HUES48 (cell line): ENCODE data around the gene GBA3.

Experiments used
- H3K27ac ChIP-seq: one replicate; pipeline ENCODE4 v1.7.0; 2013; ENCODE audit warnings: low read depth, low read length, inconsistent platforms
- H3K27me3 ChIP-seq: 2 replicates; pipeline ENCODE4 v1.6.1; 2013; ENCODE audit warnings: mild to moderate bottlenecking, low read length; ENCODE audit not compliant: control insufficient read depth, insufficient read depth
- H3K36me3 ChIP-seq: 2 replicates; pipeline ENCODE4 v1.6.1; 2013; ENCODE audit warnings: low read length; ENCODE audit not compliant: control insufficient read depth, insufficient read depth
- H3K4me1 ChIP-seq: 2 replicates; pipeline ENCODE4 v1.6.1; 2013; ENCODE audit warnings: mild to moderate bottlenecking, low read length; ENCODE audit not compliant: control insufficient read depth, insufficient read depth
- H3K4me3 ChIP-seq: 2 replicates; pipeline ENCODE4 v1.5.1; 2013; ENCODE audit warnings: mild to moderate bottlenecking, low read depth, low read length
- H3K9ac ChIP-seq: 2 replicates; pipeline ENCODE4 v1.6.1; 2013; ENCODE audit warnings: mild to moderate bottlenecking, low read depth, low read length, moderate library complexity
- H3K9me3 ChIP-seq: 2 replicates; pipeline ENCODE4 v1.6.1; 2013; ENCODE audit warnings: low read length; ENCODE audit not compliant: control insufficient read depth, insufficient read depth

The GBA3 gene

DNA sequence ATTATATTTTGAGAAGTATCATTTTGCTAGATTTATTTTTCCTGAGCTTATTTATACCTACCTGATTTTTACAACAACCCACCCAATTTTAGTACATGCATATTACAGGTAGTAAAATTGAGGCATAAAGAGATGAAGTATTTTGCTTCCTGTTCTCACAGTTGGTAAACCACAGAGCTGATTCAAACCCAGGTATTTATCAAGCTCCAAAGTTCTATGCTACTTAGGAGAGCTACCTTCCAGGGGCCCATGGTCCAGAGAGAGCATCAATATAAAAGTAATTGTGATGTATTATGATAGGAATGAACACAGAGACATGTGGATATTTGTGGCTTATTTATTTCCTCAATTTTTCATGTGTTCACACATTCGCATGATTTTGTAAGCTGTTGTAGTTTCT is 20.2 kb upstream of the GBA3 start:
- H3K9me3 ChIP-seq, result no peaks in the 10 kb centered on the region
- no peaks in the 10 kb centered on the region for H3K27me3 ChIP-seq
- no peaks in the 10 kb centered on the region for H3K36me3 ChIP-seq
- no peak overlapping the region for H3K9ac ChIP-seq
- H3K27ac ChIP-seq, result no peak overlapping the region
- H3K4me3 ChIP-seq, result no peak overlapping the region
- peaks cover 6% of the 10 kb centered on the region; the same call in 1 of the 2 replicates for H3K4me1 ChIP-seq

DNA sequence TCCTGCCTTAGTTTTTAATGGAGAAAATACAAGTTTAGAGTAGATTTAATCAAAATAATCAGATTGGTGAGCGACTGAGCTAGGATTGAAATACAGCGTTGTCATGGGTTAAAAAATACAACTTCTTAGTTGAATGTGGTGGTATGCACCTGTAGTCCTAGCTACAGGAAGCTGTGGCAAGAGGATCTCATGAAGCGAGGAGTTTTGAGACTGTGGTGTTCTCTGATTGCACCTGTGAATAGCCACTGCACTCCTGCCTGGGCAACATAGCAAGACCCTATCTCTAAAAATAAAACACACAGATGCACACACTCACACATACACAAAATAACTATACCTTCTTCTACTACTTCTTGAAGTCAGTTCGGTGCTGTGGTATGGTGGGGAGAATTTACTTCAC is 19.8 kb upstream of the GBA3 start:
- no peak overlapping the region for H3K27ac ChIP-seq
- H3K27me3 ChIP-seq, result no peaks in the 10 kb centered on the region

DNA sequence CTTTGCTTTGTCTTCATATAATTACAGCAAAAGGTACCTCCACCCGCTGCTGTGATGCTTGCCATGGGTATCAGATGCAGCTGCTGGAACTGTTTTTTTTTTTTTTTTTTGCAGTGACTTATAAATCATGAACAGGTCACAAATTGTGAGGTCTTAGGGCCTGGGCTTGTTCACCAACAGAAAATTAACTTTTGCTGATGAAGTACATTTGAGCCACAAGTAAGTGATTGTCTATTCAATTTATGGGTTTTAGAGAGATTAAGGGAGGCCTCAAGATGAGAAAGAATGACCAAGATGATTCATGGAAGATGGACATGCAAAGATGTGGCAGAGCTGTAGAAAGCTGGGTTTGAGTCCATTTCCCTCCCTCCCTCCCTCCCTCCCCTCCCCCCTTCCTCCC is 18.0 kb upstream of the GBA3 start:
- H3K4me3 ChIP-seq, result no peak overlapping the region
- no peaks in the 10 kb centered on the region for H3K9me3 ChIP-seq
- H3K36me3 ChIP-seq, result no peaks in the 10 kb centered on the region
- peaks cover 6% of the 10 kb centered on the region; the same call in 1 of the 2 replicates for H3K4me1 ChIP-seq
- no peak overlapping the region for H3K9ac ChIP-seq
- H3K27me3 ChIP-seq, result no peaks in the 10 kb centered on the region
- H3K27ac ChIP-seq, result no peak overlapping the region

More for the DNA sequence above, 19.8 kb upstream of the GBA3 start:
- no peak overlapping the region for H3K9ac ChIP-seq
- peaks cover 6% of the 10 kb centered on the region; the same call in 1 of the 2 replicates for H3K4me1 ChIP-seq
- no peaks in the 10 kb centered on the region for H3K36me3 ChIP-seq
- no peak overlapping the region for H3K4me3 ChIP-seq
- H3K9me3 ChIP-seq, result no peaks in the 10 kb centered on the region

DNA sequence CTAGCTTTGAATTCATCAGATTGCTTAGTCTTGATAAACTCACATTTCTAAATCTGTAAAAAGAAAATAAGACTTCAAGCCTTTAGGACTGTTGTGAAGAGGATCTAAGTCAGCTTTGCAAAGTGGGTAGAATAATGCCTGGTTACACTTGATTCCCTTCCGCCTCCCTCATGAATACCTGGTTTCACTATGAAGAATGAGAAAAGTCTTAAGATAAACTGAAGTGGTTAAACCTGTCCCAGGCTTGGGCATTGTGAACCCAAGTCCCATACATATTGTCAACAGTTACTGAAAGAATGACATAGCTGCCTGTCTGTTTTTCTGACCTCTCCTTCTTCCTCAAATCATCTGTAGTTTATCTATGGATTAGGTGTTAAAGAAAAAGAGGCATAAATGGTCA is 16.7 kb upstream of the GBA3 start:
- Histone ChIP-seq H3K27me3 (no peaks in the 10 kb centered on the region), H3K9me3 (no peaks in the 10 kb centered on the region), H3K27ac (no peak overlapping the region), H3K4me3 (no peak overlapping the region), H3K36me3 (no peaks in the 10 kb centered on the region), H3K9ac (no peak overlapping the region), H3K4me1 (peaks cover 6% of the 10 kb centered on the region; the same call in 1 of the 2 replicates)

DNA sequence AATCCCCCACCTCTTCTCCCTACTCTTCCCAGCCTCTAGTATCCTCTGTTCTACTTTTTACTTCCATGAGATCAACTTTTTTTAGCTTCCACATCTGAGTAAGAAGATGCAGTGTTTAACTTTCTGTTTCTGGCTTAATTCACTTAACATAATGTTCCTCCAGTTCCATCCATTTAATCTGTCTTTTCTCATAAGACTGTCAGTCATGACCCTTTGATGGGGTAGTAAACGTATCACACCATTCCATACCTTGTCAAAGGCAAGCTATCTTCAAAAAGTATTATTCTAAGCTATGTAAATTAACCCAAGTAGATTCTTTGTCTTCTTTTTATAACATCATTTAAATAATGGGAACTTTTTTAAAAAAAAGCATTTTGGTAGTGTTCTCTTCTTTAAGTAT is 15.0 kb upstream of the GBA3 start:
- H3K36me3 ChIP-seq, result no peaks in the 10 kb centered on the region
- H3K9ac ChIP-seq, result no peak overlapping the region
- H3K9me3 ChIP-seq, result no peaks in the 10 kb centered on the region
- H3K27me3 ChIP-seq, result no peaks in the 10 kb centered on the region
- no peak overlapping the region for H3K4me3 ChIP-seq
- H3K27ac ChIP-seq, result no peak overlapping the region
- H3K4me1 ChIP-seq, result peaks cover 6% of the 10 kb centered on the region; the same call in 1 of the 2 replicates

DNA sequence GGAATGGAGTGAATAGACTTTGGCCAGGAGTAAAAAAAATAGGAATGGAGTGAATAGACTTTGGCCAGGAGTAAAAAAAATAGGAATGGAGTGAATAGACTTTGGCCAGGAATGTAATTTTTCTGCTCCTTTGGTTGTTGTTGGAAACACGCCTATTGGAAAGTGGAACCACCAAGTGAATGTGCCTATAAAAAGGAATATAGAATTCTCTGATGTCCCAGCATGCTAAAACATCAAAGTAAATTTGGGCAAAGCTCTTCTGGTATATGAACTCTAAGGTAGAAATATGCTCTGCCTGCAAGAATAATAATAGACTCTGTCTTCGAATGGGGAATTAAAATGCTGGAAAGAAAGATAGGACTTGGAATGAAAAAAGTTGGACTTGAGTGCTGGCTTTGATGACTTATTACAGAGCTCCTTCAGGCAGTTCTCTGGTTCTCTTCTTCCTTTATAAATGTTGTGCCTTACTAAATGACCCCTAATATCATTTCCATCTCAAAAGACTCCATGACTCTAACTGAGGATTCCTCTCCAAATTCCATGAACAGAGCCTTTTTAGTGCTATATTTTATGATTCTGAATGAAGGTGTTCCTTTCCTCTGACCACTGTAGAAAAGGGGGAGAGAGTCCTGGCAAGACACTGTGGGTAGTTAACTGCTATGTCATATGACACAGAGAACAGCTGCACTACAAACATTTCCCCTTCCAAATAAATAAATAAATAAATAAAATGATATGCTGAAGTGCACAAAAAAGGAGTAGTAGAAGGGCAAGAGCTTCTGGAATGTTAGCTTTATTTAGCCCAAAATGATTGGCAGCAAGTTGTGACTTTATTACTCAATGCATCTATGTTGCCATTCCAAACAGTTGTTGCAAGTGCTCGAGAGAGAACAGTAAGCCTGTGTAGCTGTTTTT is 13.5 kb upstream of the GBA3 start:
- H3K27ac ChIP-seq, result no peak overlapping the region
- no peaks in the 10 kb centered on the region for H3K9me3 ChIP-seq
- H3K9ac ChIP-seq, result no peak overlapping the region
- no peaks in the 10 kb centered on the region for H3K36me3 ChIP-seq
- no peaks in the 10 kb centered on the region for H3K27me3 ChIP-seq
- H3K4me1 ChIP-seq, result peaks cover 6% of the 10 kb centered on the region; the same call in 1 of the 2 replicates
- no peak overlapping the region for H3K4me3 ChIP-seq

DNA sequence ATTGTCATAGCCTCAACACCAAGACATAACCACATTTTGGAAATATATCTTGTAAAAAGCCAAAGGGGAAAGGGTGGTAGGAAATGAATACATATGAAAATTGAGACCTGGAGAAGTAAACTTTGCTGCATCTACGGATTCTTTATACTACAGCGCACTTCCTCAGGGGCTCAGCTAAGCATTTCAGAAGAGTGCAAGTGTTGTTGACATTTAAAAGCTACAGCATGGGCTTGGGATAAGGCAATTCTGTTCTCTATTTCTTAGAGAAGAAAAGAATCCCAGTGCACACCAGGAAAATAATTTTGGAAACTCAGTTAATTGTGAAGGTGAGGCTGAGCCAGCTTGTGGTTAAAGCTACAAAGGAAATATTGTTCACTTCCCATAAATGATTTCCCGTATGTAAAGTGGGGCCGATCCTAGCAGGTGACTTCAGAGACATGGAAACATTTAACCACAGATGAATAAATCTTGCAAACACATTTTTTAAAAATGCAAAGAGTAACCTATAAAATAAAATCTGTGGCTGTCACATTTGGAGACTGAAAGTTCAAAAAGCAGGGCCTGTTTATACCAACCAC is 12.6 kb upstream of the GBA3 start:
- Histone ChIP-seq H3K4me3 (no peak overlapping the region), H3K9me3 (no peaks in the 10 kb centered on the region), H3K4me1 (peaks cover 6% of the 10 kb centered on the region; the same call in 1 of the 2 replicates), H3K9ac (no peak overlapping the region), H3K27me3 (no peaks in the 10 kb centered on the region), H3K27ac (no peak overlapping the region), H3K36me3 (no peaks in the 10 kb centered on the region)

DNA sequence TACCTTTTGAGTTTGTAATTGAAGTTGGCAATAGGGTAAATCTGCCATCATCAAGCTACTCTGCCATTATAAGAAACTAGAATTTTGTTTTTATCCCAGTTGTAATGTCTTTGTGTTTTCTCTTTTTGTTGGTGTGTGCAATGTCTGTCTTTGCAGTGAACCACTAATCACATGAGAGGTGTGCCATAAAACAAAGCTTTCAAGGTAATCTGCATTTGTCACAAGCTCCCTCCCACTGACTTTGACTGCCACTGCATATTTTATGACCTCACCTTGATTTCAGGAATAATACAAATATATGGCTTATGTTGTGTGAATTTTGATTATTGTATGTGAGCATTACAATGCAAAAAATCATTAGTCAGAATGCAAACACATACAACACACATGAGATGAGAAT is 9.0 kb upstream of the GBA3 start:
- Histone ChIP-seq H3K27ac (no peak overlapping the region), H3K4me1 (no peaks in the 10 kb centered on the region), H3K9ac (no peak overlapping the region), H3K36me3 (no peaks in the 10 kb centered on the region), H3K27me3 (no peaks in the 10 kb centered on the region), H3K9me3 (no peaks in the 10 kb centered on the region), H3K4me3 (no peak overlapping the region)

DNA sequence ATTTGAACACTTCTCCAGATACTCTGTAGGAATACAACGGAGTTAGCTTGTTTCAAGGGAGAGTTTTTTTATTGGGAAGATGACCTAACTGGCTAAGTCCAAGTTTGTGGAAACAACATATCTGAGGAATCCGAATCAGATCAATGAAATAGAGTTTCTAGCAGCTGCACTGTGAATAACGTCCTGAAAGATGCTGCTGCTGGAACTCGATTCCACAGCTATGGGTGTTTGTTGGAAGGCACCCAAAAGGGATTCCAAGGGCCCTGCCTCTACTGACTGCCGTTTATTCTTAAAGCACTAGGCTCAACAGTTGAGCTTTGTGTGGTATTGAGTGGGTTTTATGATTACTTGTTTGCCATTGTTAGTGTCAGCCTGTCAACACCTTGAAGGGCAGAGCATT is 6.6 kb upstream of the GBA3 start:
- Histone ChIP-seq H3K9me3 (no peaks in the 10 kb centered on the region), H3K4me1 (no peaks in the 10 kb centered on the region), H3K27me3 (no peaks in the 10 kb centered on the region), H3K9ac (no peak overlapping the region), H3K27ac (no peak overlapping the region), H3K36me3 (no peaks in the 10 kb centered on the region), H3K4me3 (no peak overlapping the region)

DNA sequence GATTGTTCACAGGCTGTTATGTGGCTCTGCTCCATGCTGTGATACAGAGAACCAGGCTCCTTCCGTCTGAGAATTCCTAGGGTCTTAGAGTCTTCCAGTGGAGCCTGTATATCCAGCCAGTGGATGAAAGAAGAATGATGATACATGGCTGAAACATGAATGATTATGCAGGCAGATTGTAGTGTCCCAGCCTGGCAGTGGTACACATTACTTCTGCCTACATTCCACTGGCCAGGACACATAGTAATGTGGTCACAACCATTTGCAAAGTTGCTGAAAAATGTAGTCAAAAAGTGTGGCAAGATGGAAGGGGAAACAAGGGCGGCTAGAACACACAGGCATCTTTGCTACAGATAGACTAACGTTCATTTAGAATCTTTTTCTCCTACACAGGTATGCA is 4.5 kb upstream of the GBA3 start:
- no peak overlapping the region for H3K27ac ChIP-seq
- H3K9ac ChIP-seq, result no peak overlapping the region
- H3K27me3 ChIP-seq, result no peaks in the 10 kb centered on the region
- no peaks in the 10 kb centered on the region for H3K9me3 ChIP-seq
- no peaks in the 10 kb centered on the region for H3K36me3 ChIP-seq
- H3K4me1 ChIP-seq, result no peaks in the 10 kb centered on the region
- no peak overlapping the region for H3K4me3 ChIP-seq

DNA sequence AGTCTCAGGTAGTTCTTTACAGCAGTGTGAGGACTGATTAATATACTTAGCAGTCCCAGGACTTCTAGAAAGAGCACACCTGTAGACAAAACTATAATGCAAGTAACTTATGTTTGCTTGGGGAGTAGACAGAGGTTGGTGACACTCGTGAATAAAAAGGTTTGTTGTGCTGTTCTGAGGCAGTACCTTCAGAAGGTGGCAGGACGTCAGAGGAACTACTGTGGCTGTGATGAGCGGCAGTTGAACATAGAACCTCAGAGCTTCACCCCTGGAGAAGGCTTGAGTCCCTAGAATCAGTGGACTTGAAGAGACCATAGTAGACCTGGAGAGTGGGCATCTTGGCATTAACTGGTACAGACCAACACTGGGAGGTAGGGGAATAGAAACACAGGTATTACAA is 3.3 kb upstream of the GBA3 start:
- no peak overlapping the region for H3K4me3 ChIP-seq
- H3K27me3 ChIP-seq, result no peaks in the 10 kb centered on the region
- no peaks in the 10 kb centered on the region for H3K4me1 ChIP-seq
- H3K36me3 ChIP-seq, result no peaks in the 10 kb centered on the region
- H3K9me3 ChIP-seq, result no peaks in the 10 kb centered on the region
- H3K27ac ChIP-seq, result no peak overlapping the region
- no peak overlapping the region for H3K9ac ChIP-seq
